GM06990 (cell line): ENCODE data around the gene LRP1B.

Source experiments
- DNase-seq: peaks from one replicate; pipeline ENCODE4 v3.0.0-alpha.2; 2011; ENCODE audit not compliant: insufficient read length; ENCODE audit errors: extremely low read depth
- H3K27me3 ChIP-seq: replicated peaks from 2 replicates; pipeline ENCODE4 v1.6.0; 2011; ENCODE audit warnings: low read length; ENCODE audit not compliant: control insufficient read depth, insufficient read depth
- H3K36me3 ChIP-seq: 2 replicates; pipeline ENCODE4 v1.5.1; 2011; ENCODE audit warnings: low read length; ENCODE audit not compliant: control insufficient read depth, insufficient read depth
- H3K4me3 ChIP-seq: replicated peaks from 2 replicates; pipeline ENCODE4 v1.5.1; 2011; ENCODE audit warnings: low read depth, mild to moderate bottlenecking, control low read depth, low read length
- CTCF ChIP-seq: IDR thresholded peaks from 2 replicates; pipeline ENCODE4 v1.5.1; 2011; ENCODE audit warnings: low read length, control low read depth, mild to moderate bottlenecking, inconsistent platforms; ENCODE audit not compliant: insufficient read depth, poor library complexity, severe bottlenecking

The LRP1B gene

GRCh38 chr2:141610564-141611175 lies 520.1 kb downstream of the LRP1B start:
- TF ChIP-seq CTCF = no peak
- DNase-seq = no peak
- no peak overlapping the region for H3K4me3 ChIP-seq
- no peaks in the 10 kb centered on the region for H3K27me3 ChIP-seq
- H3K36me3 ChIP-seq = no peaks in the 10 kb centered on the region

GRCh38 chr2:141605163-141605562 lies 525.7 kb downstream of the LRP1B start:
- no peak for TF ChIP-seq CTCF
- no peak overlapping the region for H3K4me3 ChIP-seq
- no peak for DNase-seq
- no peaks in the 10 kb centered on the region for H3K36me3 ChIP-seq
- H3K27me3 ChIP-seq = no peaks in the 10 kb centered on the region

- Histone ChIP-seq H3K27me3 (no peaks in the 10 kb centered on the region), H3K4me3 (no peak overlapping the region), H3K36me3 (no peaks in the 10 kb centered on the region)
- DNase-seq = no peak
- no peak for TF ChIP-seq CTCF
Observed at GRCh38 chr2:141601511-141602152, 529.2 kb downstream of the LRP1B start.

- DNase-seq = no peak
Observed at GRCh38 chr2:141599721-141600120, 531.1 kb downstream of the LRP1B start.

GRCh38 chr2:141598982-141599381 lies 531.8 kb downstream of the LRP1B start:
- H3K27me3 ChIP-seq = no peaks in the 10 kb centered on the region
- no peak for TF ChIP-seq CTCF
- H3K4me3 ChIP-seq = no peak overlapping the region
- no peaks in the 10 kb centered on the region for H3K36me3 ChIP-seq
- DNase-seq = no peak

More at GRCh38 chr2:141599721-141600120, 531.1 kb downstream of the LRP1B start:
- Histone ChIP-seq H3K27me3 (no peaks in the 10 kb centered on the region), H3K36me3 (no peaks in the 10 kb centered on the region), H3K4me3 (no peak overlapping the region)
- TF ChIP-seq CTCF = no peak

- DNase-seq = no peak
- TF ChIP-seq CTCF = no peak
- no peaks in the 10 kb centered on the region for H3K36me3 ChIP-seq
- H3K27me3 ChIP-seq = no peaks in the 10 kb centered on the region
- no peak overlapping the region for H3K4me3 ChIP-seq
Observed at GRCh38 chr2:141595316-141595920, 535.4 kb downstream of the LRP1B start.
